GM12878 (cell line): ENCODE results near the gene NMUR2. TPM values are rescaled to one million over a fixed set of nuclear protein-coding genes. Genes with fewer than 3 reads are reported as not detected.

Experiments
- EP300 ChIP-seq, 2 experiments: fragments of 150-350 bp in 1 of 2; IDR thresholded peaks; 2 replicates each; pipeline ENCODE4 v1.6.1; 2011 to 2012; ENCODE audit warnings: low read depth in 2 of 2, low read length in 2 of 2, borderline replicate concordance in 1 of 2, improper control_type of control experiment in 1 of 2, inconsistent platforms in 1 of 2; ENCODE audit not compliant: control insufficient read depth in 1 of 2
- ESRRA ChIP-seq: IDR thresholded peaks from 2 replicates; pipeline ENCODE4 v1.6.1; 2012; ENCODE audit warnings: mild to moderate bottlenecking, low read length, improper control_type of control experiment
- KDM1A ChIP-seq: fragments of 200-600 bp; sonication (generic); IDR thresholded peaks from 2 replicates; pipeline ENCODE4 v1.6.1; 2016; ENCODE audit warnings: borderline replicate concordance
- MTA2 ChIP-seq: fragments of 450-650 bp; IDR thresholded peaks from 2 replicates; pipeline ENCODE4 v1.6.1; 2016; ENCODE audit warnings: low read depth, mild to moderate bottlenecking, moderate library complexity
- STAT1 ChIP-seq: fragments of 450-650 bp; conservative IDR thresholded peaks from 2 replicates; pipeline ENCODE4 v1.6.1; 2014; ENCODE audit warnings: antibody characterized with exemption, mild to moderate bottlenecking
- STAT3 ChIP-seq: IDR thresholded peaks from 2 replicates; pipeline ENCODE4 v1.6.1; 2011; ENCODE audit warnings: low read depth, low read length, improper control_type of control experiment
- polyA plus RNA-seq, 11 experiments: library from polyadenylated mRNA; depleted of rRNA in 4 of 11; unstranded in 6 of 11; stranded (reverse) in 5 of 11; fragments of >200 nt; fragmentation: Nextera tagmentation in 4 of 11; fragmentation: Illumina TruSeq in 1 of 11; extraction: Ambion mirVana in 4 of 11; extraction: Trizol in 1 of 11; gene quantifications; 1 replicate in 1 of 11; 2 replicates in 10 of 11; pipeline versions ENCODE4 v1.2.1 to v1.2.3, GENCODE V29; 2011 to 2016; ENCODE audit warnings: inconsistent platforms in 2 of 11, missing spikeins in 2 of 11, low read depth in 1 of 11
- total RNA-seq, 4 experiments: library from RNA; depleted of rRNA in 3 of 4; stranded (reverse); fragments of >200 nt in 3 of 4; fragmentation: Illumina TruSeq in 1 of 4; extraction: Trizol in 1 of 4; gene quantifications; 2 replicates each; pipeline versions ENCODE4 v1.2.1 to v1.2.3, GENCODE V29; 2013 to 2021
- TF ChIP-seq, protein P1 (sequence below): fragments of 450-650 bp; IDR thresholded peaks from 2 replicates; pipeline ENCODE4 v1.6.1; 2018; ENCODE audit warnings: borderline replicate concordance, mild to moderate bottlenecking; ENCODE audit not compliant: partially characterized antibody
- TF ChIP-seq, protein P2 (sequence below): fragments of 450-650 bp; formaldehyde crosslinking; IDR thresholded peaks from 2 replicates; pipeline ENCODE4 v1.4.0; 2022; ENCODE audit warnings: mild to moderate bottlenecking, moderate library complexity

Gene NMUR2
- total and polyA plus RNA-seq, 10 of the 15 experiments (the other 5 are each of a cell fraction or from before 2014, with no cell fraction given), result 0.06 to 0.11 (median 0.06) TPM; not detected in 7

DNA sequence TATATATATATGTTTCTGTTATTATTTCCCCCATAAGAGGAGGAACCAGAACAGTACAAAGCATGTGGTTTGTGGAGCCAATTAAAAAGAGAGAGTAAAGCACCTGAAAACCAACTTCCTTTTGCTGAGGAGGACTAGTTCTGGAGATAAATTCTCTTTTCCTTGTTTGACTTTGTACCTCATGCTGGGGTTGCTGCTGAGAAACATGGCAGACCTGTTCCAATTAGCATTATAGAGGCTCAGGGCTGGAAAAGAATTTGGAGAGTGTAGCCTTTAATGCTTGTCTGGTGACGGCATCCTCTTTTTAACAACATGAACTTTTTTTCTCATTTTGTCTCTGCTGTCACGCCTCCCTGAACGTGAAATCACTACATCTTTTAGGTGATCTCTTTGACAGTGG is 32.8 kb upstream of the NMUR2 start (continued):
- TF ChIP-seq STAT3, result no peak
- no peak for TF ChIP-seq STAT1
- TF ChIP-seq ESRRA, result no peak
- no peak for TF ChIP-seq EP300 (IDR thresholded peaks at IDR 0.05; ENCODE audit: borderline replicate concordance in 1 of 2, control insufficient read depth in 1 of 2, low read depth in 2 of 2, low read length in 2 of 2)
- no peak for TF ChIP-seq MTA2
- TF ChIP-seq, protein P1, sequence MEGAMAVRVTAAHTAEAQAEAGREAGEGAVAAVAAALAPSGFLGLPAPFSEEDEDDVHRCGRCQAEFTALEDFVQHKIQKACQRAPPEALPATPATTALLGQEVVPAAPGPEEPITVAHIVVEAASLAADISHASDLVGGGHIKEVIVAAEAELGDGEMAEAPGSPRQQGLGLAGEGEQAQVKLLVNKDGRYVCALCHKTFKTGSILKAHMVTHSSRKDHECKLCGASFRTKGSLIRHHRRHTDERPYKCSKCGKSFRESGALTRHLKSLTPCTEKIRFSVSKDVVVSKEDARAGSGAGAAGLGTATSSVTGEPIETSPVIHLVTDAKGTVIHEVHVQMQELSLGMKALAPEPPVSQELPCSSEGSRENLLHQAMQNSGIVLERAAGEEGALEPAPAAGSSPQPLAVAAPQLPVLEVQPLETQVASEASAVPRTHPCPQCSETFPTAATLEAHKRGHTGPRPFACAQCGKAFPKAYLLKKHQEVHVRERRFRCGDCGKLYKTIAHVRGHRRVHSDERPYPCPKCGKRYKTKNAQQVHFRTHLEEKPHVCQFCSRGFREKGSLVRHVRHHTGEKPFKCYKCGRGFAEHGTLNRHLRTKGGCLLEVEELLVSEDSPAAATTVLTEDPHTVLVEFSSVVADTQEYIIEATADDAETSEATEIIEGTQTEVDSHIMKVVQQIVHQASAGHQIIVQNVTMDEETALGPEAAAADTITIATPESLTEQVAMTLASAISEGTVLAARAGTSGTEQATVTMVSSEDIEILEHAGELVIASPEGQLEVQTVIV, result no peak
- TF ChIP-seq, protein P2, sequence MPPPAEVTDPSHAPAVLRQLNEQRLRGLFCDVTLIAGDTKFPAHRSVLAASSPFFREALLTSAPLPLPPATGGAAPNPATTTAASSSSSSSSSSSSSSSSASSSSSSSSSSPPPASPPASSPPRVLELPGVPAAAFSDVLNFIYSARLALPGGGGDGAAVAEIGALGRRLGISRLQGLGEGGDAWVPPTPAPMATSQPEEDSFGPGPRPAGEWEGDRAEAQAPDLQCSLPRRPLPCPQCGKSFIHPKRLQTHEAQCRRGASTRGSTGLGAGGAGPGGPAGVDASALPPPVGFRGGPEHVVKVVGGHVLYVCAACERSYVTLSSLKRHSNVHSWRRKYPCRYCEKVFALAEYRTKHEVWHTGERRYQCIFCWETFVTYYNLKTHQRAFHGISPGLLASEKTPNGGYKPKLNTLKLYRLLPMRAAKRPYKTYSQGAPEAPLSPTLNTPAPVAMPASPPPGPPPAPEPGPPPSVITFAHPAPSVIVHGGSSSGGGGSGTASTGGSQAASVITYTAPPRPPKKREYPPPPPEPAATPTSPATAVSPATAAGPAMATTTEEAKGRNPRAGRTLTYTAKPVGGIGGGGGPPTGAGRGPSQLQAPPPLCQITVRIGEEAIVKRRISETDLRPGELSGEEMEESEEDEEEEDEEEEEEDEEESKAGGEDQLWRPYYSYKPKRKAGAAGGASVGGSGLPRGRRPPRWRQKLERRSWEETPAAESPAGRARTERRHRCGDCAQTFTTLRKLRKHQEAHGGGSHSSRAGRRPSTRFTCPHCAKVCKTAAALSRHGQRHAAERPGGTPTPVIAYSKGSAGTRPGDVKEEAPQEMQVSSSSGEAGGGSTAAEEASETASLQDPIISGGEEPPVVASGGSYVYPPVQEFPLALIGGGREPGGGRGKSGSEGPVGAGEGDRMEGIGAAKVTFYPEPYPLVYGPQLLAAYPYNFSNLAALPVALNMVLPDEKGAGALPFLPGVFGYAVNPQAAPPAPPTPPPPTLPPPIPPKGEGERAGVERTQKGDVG (CRISPR knock-in tag), result no peak
- TF ChIP-seq KDM1A, result no peak
